Ovary (tissue), 9 donors: ENCODE measurements around the gene HRAS. TPM values are rescaled to one million over a fixed set of nuclear protein-coding genes. Genes with fewer than 3 reads are reported as not detected.

Source experiments
- DNase-seq, 5 donors: peaks; one replicate each; pipeline ENCODE4 v3.0.0-alpha.2; 2019 to 2020
- H3K27ac ChIP-seq, 2 donors: fragments of 200-600 bp; one replicate each; pipeline versions ENCODE4 v1.5.1 to v1.8.0; 2019 to 2022
- H3K27me3 ChIP-seq: fragments of 200-600 bp; one replicate; pipeline ENCODE4 v1.8.0; 2022
- H3K36me3 ChIP-seq: fragments of 200-600 bp; sonication (generic); one replicate; pipeline ENCODE4 v1.5.1; 2019
- H3K4me1 ChIP-seq: one replicate; pipeline ENCODE4 v1.8.1; 2013; ENCODE audit warnings: mild to moderate bottlenecking, moderate library complexity; ENCODE audit not compliant: insufficient read depth
- H3K4me3 ChIP-seq: fragments of 200-600 bp; sonication (generic); one replicate; pipeline ENCODE4 v1.5.1; 2017
- H3K9me3 ChIP-seq, 2 donors: fragments of 200-600 bp in 1 of 2; sonication (generic) in 1 of 2; one replicate each; pipeline versions ENCODE4 v1.5.1 to v1.8.1; 2013 to 2019; ENCODE audit warnings: mild to moderate bottlenecking in 1 of 2, moderate library complexity in 1 of 2
- CTCF ChIP-seq, 3 donors: fragments of 450-650 bp in 2 of 3; fragments of 200-600 bp in 1 of 3; IDR thresholded peaks; one replicate each; pipeline versions ENCODE4 v1.5.1 to v1.8.0; 2016 to 2022; ENCODE audit warnings: antibody characterized with exemption in 3 of 3, mild to moderate bottlenecking in 1 of 3
- EP300 ChIP-seq: sonication (generic); formaldehyde crosslinking; IDR thresholded peaks from one replicate; pipeline ENCODE4 v1.6.1; 2017; ENCODE audit warnings: antibody characterized with exemption
- POLR2A ChIP-seq: fragments of 450-650 bp; IDR thresholded peaks from one replicate; pipeline ENCODE4 v1.6.1; 2017; ENCODE audit warnings: antibody characterized with exemption, mild to moderate bottlenecking, moderate library complexity
- WGBS, 3 donors: extraction: QIAGEN DNeasy Blood & Tissue Kit in 1 of 3; methylation state at CpG; one replicate each; pipeline versions ENCODE4 v1.1.5 to v1.1.7; 2013 to 2017; 5-methylcytosine and 5-hydroxymethylcytosine counted together
- intact Hi-C, 4 donors: fragments of 100-400 bp; cut with DNase I; formaldehyde crosslinking; loops; one replicate each; pipeline versions ENCODE4 v1.11.0 to v1.15.1; 2022 to 2023
- polyA plus RNA-seq, 2 donors: library from polyadenylated mRNA; stranded (reverse); fragments of 200-250 nt in 1 of 2; fragments of 350-450 nt in 1 of 2; fragmentation: Illumina TruSeq in 1 of 2; extraction: RNeasy Lipid Tissue Mini Kit (QIAGEN cat#74804) in 1 of 2; gene quantifications; one replicate each; pipeline ENCODE4 v1.2.3, GENCODE V29; 2013 to 2014
- total RNA-seq, 7 donors: library from RNA; depleted of rRNA in 2 of 7; stranded (reverse); fragments of >200 nt in 2 of 7; fragmentation: NEBNext Ultra II Directional in 3 of 7; extraction: Animal tissue kit (Norgen Biotek cat#: 25700) in 3 of 7; gene quantifications; one replicate each; pipeline versions ENCODE4 v1.1.0 to v1.2.4, GENCODE V29; 2016 to 2023
- donor health status: DM: no; HTN: no; CAD: no; lungs with moderate emphysema.
- donor health status: DM: no; HTN: no; CAD: no.
- donor health status: Bipolar disorder and iron deficiency.
- donor health status: DM: yes; HTN: yes; CAD: no.
- donor health status: DM: no; HTN: no; CAD: no.
- donor health status: DM: yes; HTN: yes; CAD: no.

HRAS gene
- total and polyA plus RNA-seq, 9 donors, result 4.3 to 49.6 (median 36.3) TPM

- no peak overlapping the region for H3K27ac ChIP-seq
- H3K27me3 ChIP-seq, result no peaks in the 10 kb centered on the region
- no peaks in the 10 kb centered on the region for H3K36me3 ChIP-seq
- 90% methylated on average over 23 to 24 of the region's 24 CpGs for WGBS, 3 donors
- peaks cover 11% of the 10 kb centered on the region for H3K4me1 ChIP-seq
- H3K9me3 ChIP-seq, result no peaks in the 10 kb centered on the region
- intact Hi-C loops, result loop anchor here in 1 of 4 donors (10.0 kb wide), 1 partner anchor 45 kb away; the partner anchor contains the start of gene PTDSS2
- TF ChIP-seq POLR2A (no peak), CTCF (IDR thresholded peaks at IDR 0.05) (no peak), EP300 (no peak)
- DNase-seq, result no peak
- no peak overlapping the region for H3K4me3 ChIP-seq
Measured at GRCh38 chr11:499201-500076, 35.9 kb downstream of the HRAS start.

GRCh38 chr11:498297-499181 is 36.8 kb downstream of the HRAS start:
- WGBS, 3 donors, result 89 to 94% (median 90%) methylated on average over 33 to 39 of the region's 39 CpGs
- no peaks in the 10 kb centered on the region for H3K36me3 ChIP-seq
- no peak for TF ChIP-seq EP300
- TF ChIP-seq CTCF (IDR thresholded peaks at IDR 0.05), result no peak
- no peak for TF ChIP-seq POLR2A
- no peak overlapping the region for H3K27ac ChIP-seq
- no peak overlapping the region for H3K4me3 ChIP-seq
- no peak for DNase-seq
- H3K4me1 ChIP-seq, result peaks cover 9% of the 10 kb centered on the region
- intact Hi-C loops, result no loop called here
- H3K9me3 ChIP-seq, result no peaks in the 10 kb centered on the region
- no peaks in the 10 kb centered on the region for H3K27me3 ChIP-seq

- peaks cover 5% of the 10 kb centered on the region for H3K4me1 ChIP-seq
- intact Hi-C loops, result no loop called here
- no peak overlapping the region for H3K27ac ChIP-seq
- WGBS, 3 donors, result 92 to 94% (median 92%) methylated on average over 31 of the region's 31 CpGs
- no peaks in the 10 kb centered on the region for H3K27me3 ChIP-seq
- no peak overlapping the region for H3K4me3 ChIP-seq
- H3K9me3 ChIP-seq, result no peaks in the 10 kb centered on the region
- H3K36me3 ChIP-seq, result no peaks in the 10 kb centered on the region
- TF ChIP-seq CTCF (IDR thresholded peaks at IDR 0.05), result no peak
- no peak for TF ChIP-seq EP300
- TF ChIP-seq POLR2A, result no peak
- peak in 1 of 5 donors; percentile 43 for DNase-seq
Measured at GRCh38 chr11:497565-498296, 37.6 kb downstream of the HRAS start.
